Right lobe of liver (tissue), 4 donors: ENCODE measurements around the gene POR.

ENCODE experiments used
- CTCF ChIP-seq, 4 donors: fragments of 200-600 bp in 3 of 4; fragments of 450-650 bp in 1 of 4; IDR thresholded peaks; one replicate each; pipeline versions ENCODE4 v1.5.1 to v1.8.0; 2016 to 2022; ENCODE audit warnings: antibody characterized with exemption in 4 of 4, mild to moderate bottlenecking in 2 of 4
- POLR2A ChIP-seq: fragments of 450-650 bp; IDR thresholded peaks from one replicate; pipeline ENCODE4 v1.6.1; 2017; ENCODE audit warnings: antibody characterized with exemption, mild to moderate bottlenecking
- donor health status: DM: no; HTN: no; CAD: no.
- donor health status: DM: no; HTN: no; CAD: no.
- donor health status: DM: no; HTN: yes; CAD: no.

DNA sequence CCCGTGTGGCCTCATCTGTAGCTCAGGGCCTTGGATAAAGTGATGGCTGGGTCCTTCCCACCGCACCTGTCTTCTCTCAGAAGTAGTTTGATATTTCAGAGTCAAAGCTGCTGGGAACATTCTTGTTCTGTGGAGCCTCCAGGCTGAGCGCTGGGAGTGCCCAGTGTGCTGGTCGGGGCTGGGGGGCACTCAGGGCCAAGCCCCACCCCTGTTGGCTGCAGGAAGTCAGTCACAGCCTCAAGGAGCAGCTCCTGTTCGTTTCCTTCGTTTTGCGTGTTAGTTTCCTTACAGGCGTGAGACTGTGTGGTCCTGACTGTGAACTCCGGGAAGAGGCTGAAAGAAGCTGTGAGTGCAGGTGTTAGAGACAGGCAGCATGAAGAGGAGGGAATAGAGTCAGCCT lies 33.2 kb downstream of the POR start:
- TF ChIP-seq CTCF (IDR thresholded peaks at IDR 0.05) (no peak), POLR2A (no peak)
